Stomach (tissue), 9 donors: ENCODE results near the gene C5. TPM values are rescaled to one million over a fixed set of nuclear protein-coding genes. Genes with fewer than 3 reads are reported as not detected.

Experiments
- DNase-seq, 2 donors: peaks; one replicate each; pipeline versions ENCODE4 v3.0.0 to v3.0.0-alpha.2; 2013 to 2019
- H3K27ac ChIP-seq, 5 donors: fragments of 200-600 bp in 4 of 5; sonication (generic) in 4 of 5; one replicate each; pipeline ENCODE4 v1.5.1; 2013 to 2019; ENCODE audit warnings: mild to moderate bottlenecking in 1 of 5, moderate library complexity in 1 of 5
- H3K27me3 ChIP-seq, 3 donors: fragments of 200-600 bp; sonication (generic); one replicate each; pipeline ENCODE4 v1.5.1; 2017 to 2019; ENCODE audit warnings: mixed run types in 1 of 3
- H3K36me3 ChIP-seq, 4 donors: fragments of 200-600 bp; sonication (generic); 1 replicate in 3 of 4; 2 replicates in 1 of 4; pipeline ENCODE4 v1.5.1; 2016 to 2019
- H3K4me1 ChIP-seq, 4 donors: fragments of 200-600 bp; sonication (generic); one replicate each; pipeline ENCODE4 v1.5.1; 2016 to 2019
- H3K4me3 ChIP-seq, 4 donors: fragments of 200-600 bp; sonication (generic) in 3 of 4; one replicate each; pipeline ENCODE4 v1.5.1; 2016 to 2019; ENCODE audit warnings: mild to moderate bottlenecking in 1 of 4
- H3K9me3 ChIP-seq, 4 donors: fragments of 200-600 bp; sonication (generic); one replicate each; pipeline ENCODE4 v1.5.1; 2016 to 2019
- CTCF ChIP-seq, 7 experiments: fragments of 450-650 bp in 4 of 7; fragments of 200-600 bp in 3 of 7; sonication (generic) in 3 of 7; IDR thresholded peaks; one replicate each; pipeline ENCODE4 v1.5.1; 2016 to 2019; ENCODE audit warnings: antibody characterized with exemption in 7 of 7, control low read depth in 2 of 7, mild to moderate bottlenecking in 1 of 7
- EP300 ChIP-seq: sonication (generic); formaldehyde crosslinking; IDR thresholded peaks from one replicate; pipeline ENCODE4 v1.6.1; 2017; ENCODE audit warnings: antibody characterized with exemption
- POLR2A ChIP-seq, 4 donors: fragments of 450-650 bp; IDR thresholded peaks; one replicate each; pipeline ENCODE4 v1.6.1; 2016; ENCODE audit warnings: antibody characterized with exemption in 4 of 4, control low read depth in 2 of 4, mild to moderate bottlenecking in 1 of 4, moderate library complexity in 1 of 4
- POLR2AphosphoS5 ChIP-seq, 3 donors: sonication (generic); formaldehyde crosslinking; IDR thresholded peaks; one replicate each; pipeline ENCODE4 v1.6.1; 2016; ENCODE audit warnings: antibody characterized with exemption in 3 of 3
- WGBS, 5 donors: extraction: QIAGEN DNeasy Blood & Tissue Kit in 3 of 5; methylation state at CpG; one replicate each; pipeline versions ENCODE4 v1.1.5 to v1.1.7; 2013 to 2018; 5-methylcytosine and 5-hydroxymethylcytosine counted together
- intact Hi-C: fragments of 100-400 bp; cut with DNase I; formaldehyde crosslinking; loops from one replicate; pipeline ENCODE4 v1.15.1; 2023; ENCODE audit warnings: low total_unique reads
- polyA plus RNA-seq, 3 donors: library from polyadenylated mRNA; stranded (reverse); fragments of 200-250 nt; gene quantifications; one replicate each; pipeline ENCODE4 v1.2.3, GENCODE V29; 2013
- total RNA-seq, 5 donors: library from RNA; depleted of rRNA; stranded (reverse); fragments of >200 nt; gene quantifications; one replicate each; pipeline versions ENCODE4 v1.1.0 to v1.2.3, GENCODE V29; 2014 to 2016
- donor health status: healthy with polysubstance abuse.
- donor health status: Bipolar disorder and iron deficiency.
- donor health status: healthy.

The C5 gene
- total and polyA plus RNA-seq, 8 donors, result 4.0 to 13.4 (median 6.2) TPM

GRCh38 chr9:120904061-120904977 lies 145.8 kb downstream of the C5 start:
- Histone ChIP-seq H3K9me3 (no peaks in the 10 kb centered on the region), H3K36me3 (peaks cover 0 to 35% (median 22%) of the 10 kb centered on the region in 4 donors), H3K27ac (peak overlapping the region in 4 of 5 donors; percentile 20 to 51 (median 26)), H3K27me3 (no peaks in the 10 kb centered on the region), H3K4me3 (no peak overlapping the region), H3K4me1 (no peaks in the 10 kb centered on the region)
- 84 to 92% (median 86%) methylated on average over 15 to 16 of the region's 16 CpGs for WGBS, 5 donors
- DNase-seq, result peak in 1 of 2 donors; percentile 58
- no peak for TF ChIP-seq POLR2AphosphoS5 (IDR thresholded peaks at IDR 0.05)
- TF ChIP-seq CTCF (IDR thresholded peaks at IDR 0.05), result no peak
- TF ChIP-seq EP300, result no peak
- TF ChIP-seq POLR2A (IDR thresholded peaks at IDR 0.05), result no peak
- intact Hi-C loops, result no loop called here

- DNase-seq, result no peak
- Histone ChIP-seq H3K4me3 (no peak overlapping the region), H3K27me3 (no peaks in the 10 kb centered on the region), H3K4me1 (no peaks in the 10 kb centered on the region), H3K36me3 (peaks cover 0 to 28% (median 14%) of the 10 kb centered on the region in 4 donors), H3K9me3 (no peaks in the 10 kb centered on the region), H3K27ac (peak overlapping the region in 2 of 5 donors; percentile 20 to 51)
- 79 to 84% (median 81%) methylated on average over 14 of the region's 14 CpGs for WGBS, 5 donors
- intact Hi-C loops, result no loop called here
- no peak for TF ChIP-seq POLR2AphosphoS5 (IDR thresholded peaks at IDR 0.05)
- no peak for TF ChIP-seq CTCF (IDR thresholded peaks at IDR 0.05)
- no peak for TF ChIP-seq EP300
- no peak for TF ChIP-seq POLR2A (IDR thresholded peaks at IDR 0.05)
Measured at GRCh38 chr9:120902569-120903535, 147.2 kb downstream of the C5 start.

Other genes with a start within 250 kb of the C5 start
- gene PSMD5, start 207.4 kb downstream of the C5 start, total RNA-seq, result 10 to 100 TPM; 18.8 to 39.1 (median 28.4) TPM
- 10 to 100 TPM; 14.8 to 18.5 (median 15.7) TPM for gene PSMD5, start 207.4 kb downstream of the C5 start, polyA plus RNA-seq
- 100 to 1,000 TPM in 1 of 5 donors, 10 to 100 TPM in 4; 13.3 to 251 (median 26.8) TPM for gene PHF19, start 173.1 kb downstream of the C5 start, total RNA-seq
- 10 to 100 TPM; 10.7 to 28.3 (median 27.6) TPM for gene PHF19, start 173.1 kb downstream of the C5 start, polyA plus RNA-seq
- 10 to 100 TPM in 1 of 5 donors, 1 to 10 TPM in 3, under 1 TPM in 1; 0.58 to 10.3 (median 2.8) TPM for gene TRAF1, start 123.5 kb downstream of the C5 start, total RNA-seq
- 1 to 10 TPM; 2.3 to 6.8 (median 3.7) TPM for gene TRAF1, start 123.5 kb downstream of the C5 start, polyA plus RNA-seq
- 10 to 100 TPM in 4 of 5 donors, 1 to 10 TPM in 1; 9.4 to 27.4 (median 19.1) TPM for gene CNTRL, start 24.7 kb upstream of the C5 start, total RNA-seq
- gene CNTRL, start 24.7 kb upstream of the C5 start, polyA plus RNA-seq, result 1 to 10 TPM; 4.4 to 7.6 (median 5.6) TPM
- 10 to 100 TPM; 16.8 to 60.4 (median 34.8) TPM for gene RAB14, start 151.6 kb upstream of the C5 start, total RNA-seq
- 10 to 100 TPM; 20.3 to 40.9 (median 25.5) TPM for gene RAB14, start 151.6 kb upstream of the C5 start, polyA plus RNA-seq
- 100 to 1,000 TPM; 385 to 909 (median 565) TPM for gene GSN, start 217.9 kb upstream of the C5 start, total RNA-seq
- gene GSN, start 217.9 kb upstream of the C5 start, polyA plus RNA-seq, result 100 to 1,000 TPM; 215 to 742 (median 424) TPM